ENCODE results near the gene NDNF.

- TF ChIP-seq GATA3 (IDR thresholded peaks at IDR 0.05; ENCODE audit: low read depth, low read length) (no peak), GATA2 (IDR thresholded peaks at IDR 0.05; ENCODE audit: low read depth, low read length) (no peak)
Measured at GRCh38 chr4:121070274-121070673, 2.1 kb downstream of the NDNF start.

All from SH-SY5Y (cell line).